B cell (primary cell): ENCODE results near the gene PEAK1. TPM values are rescaled to one million over a fixed set of nuclear protein-coding genes. Genes with fewer than 3 reads are reported as not detected.

Experiments
- ATAC-seq: fragments of 200-7000 bp; cut with Tn5 transposase; one replicate; pipeline ENCODE4 v1.10.0; 2021; ENCODE audit warnings: low read depth, mild to moderate bottlenecking, moderate number of reproducible peaks, moderate library complexity
- CTCF ChIA-PET: fragments of 350-600 bp; sonication (Branson Sonifier 250); formaldehyde crosslinking; loops from one replicate; lab custom pipeline; 2021; ENCODE audit warnings: antibody characterized with exemption, inconsistent platforms; lab: Charles Lee
- POLR2A ChIA-PET: fragments of 350-600 bp; sonication (Branson Sonifier 250); formaldehyde crosslinking; loops from one replicate; lab custom pipeline; 2021; ENCODE audit warnings: antibody characterized with exemption; lab: Charles Lee
- DNase-seq: peaks from one replicate; pipeline ENCODE4 v3.0.0; 2013
- H2AFZ ChIP-seq: 2 replicates; pipeline ENCODE4 v1.6.1; 2012; ENCODE audit warnings: mild to moderate bottlenecking, low read depth, low read length; ENCODE audit not compliant: insufficient read depth, poor library complexity, severe bottlenecking
- H3K27ac ChIP-seq, 2 donors: 1 replicate in 1 of 2; 2 replicates in 1 of 2; pipeline ENCODE4 v1.5.1; 2012 to 2013; ENCODE audit warnings: low read length in 2 of 2, mild to moderate bottlenecking in 2 of 2, moderate library complexity in 1 of 2
- H3K27me3 ChIP-seq, 4 experiments: fragments of 200-600 bp in 1 of 4; sonication (generic) in 1 of 4; replicated peaks in 1 of 4; 1 replicate in 2 of 4; 2 replicates in 2 of 4; pipeline versions ENCODE4 v1.6.1 to v1.7.0; 2013 to 2016; ENCODE audit warnings: low read length in 3 of 4, mild to moderate bottlenecking in 2 of 4, mixed read lengths in 1 of 4, moderate library complexity in 1 of 4; ENCODE audit not compliant: insufficient read depth in 4 of 4, control insufficient read depth in 3 of 4; ENCODE audit errors: control extremely low read depth in 1 of 4
- H3K36me3 ChIP-seq, 2 experiments: replicated peaks in 1 of 2; 1 replicate in 1 of 2; 2 replicates in 1 of 2; pipeline versions ENCODE4 v1.6.1 to v1.7.1; 2013; ENCODE audit warnings: low read length in 1 of 2; ENCODE audit not compliant: insufficient read depth in 2 of 2, control insufficient read depth in 1 of 2; ENCODE audit errors: control extremely low read depth in 1 of 2, extremely low read depth in 1 of 2
- H3K4me1 ChIP-seq, 2 donors: fragments of 200-600 bp in 1 of 2; sonication (generic) in 1 of 2; 1 replicate in 1 of 2; 2 replicates in 1 of 2; pipeline versions ENCODE4 v1.5.1 to v1.6.1; 2013 to 2017; ENCODE audit warnings: low read length in 2 of 2; ENCODE audit not compliant: control insufficient read depth in 2 of 2, insufficient read depth in 2 of 2
- H3K4me2 ChIP-seq: replicated peaks from 2 replicates; pipeline ENCODE3; 2012; ENCODE audit warnings: mild to moderate bottlenecking, low read depth, low read length; ENCODE audit not compliant: poor library complexity, severe bottlenecking
- H3K4me3 ChIP-seq, 5 experiments: fragments of 200-600 bp in 1 of 5; sonication (generic) in 1 of 5; 1 replicate in 3 of 5; 2 replicates in 2 of 5; pipeline versions ENCODE4 v1.5.1 to v1.7.0; 2011 to 2016; ENCODE audit warnings: low read length in 4 of 5, mild to moderate bottlenecking in 4 of 5, low read depth in 2 of 5, control low read depth in 1 of 5, moderate library complexity in 1 of 5; ENCODE audit not compliant: insufficient read depth in 1 of 5; ENCODE audit errors: control extremely low read depth in 1 of 5, extremely low read depth in 1 of 5
- H3K79me2 ChIP-seq: fragments of 200-600 bp; sonication (generic); one replicate; pipeline ENCODE4 v1.6.0; 2016; ENCODE audit warnings: low read length; ENCODE audit not compliant: control insufficient read depth, insufficient read depth
- H3K9ac ChIP-seq: fragments of 200-600 bp; sonication (generic); 2 replicates; pipeline ENCODE4 v1.6.1; 2017; ENCODE audit warnings: mild to moderate bottlenecking, low read length, moderate library complexity
- H3K9me3 ChIP-seq, 3 donors: one replicate each; pipeline versions ENCODE4 v1.6.1 to v1.7.1; 2013; ENCODE audit warnings: low read length in 2 of 3; ENCODE audit not compliant: control insufficient read depth in 2 of 3, insufficient read depth in 1 of 3; ENCODE audit errors: control extremely low read depth in 1 of 3
- H4K20me1 ChIP-seq: 2 replicates; pipeline ENCODE4 v1.6.0; 2012; ENCODE audit warnings: mild to moderate bottlenecking, low read length; ENCODE audit not compliant: insufficient read depth, control insufficient read depth, poor library complexity, severe bottlenecking
- H3K27ac Mint-ChIP-seq: one replicate; pipeline ENCODE4 v1.8.0; 2021; ENCODE audit warnings: mixed read lengths
- H3K27me3 Mint-ChIP-seq: one replicate; pipeline ENCODE4 v1.8.0; 2021; ENCODE audit warnings: mixed read lengths
- H3K4me1 Mint-ChIP-seq: one replicate; pipeline ENCODE4 v1.8.0; 2021; ENCODE audit warnings: mixed read lengths
- H3K4me3 Mint-ChIP-seq: one replicate; pipeline ENCODE4 v1.8.0; 2021; ENCODE audit warnings: mixed read lengths
- H3K9me3 Mint-ChIP-seq: one replicate; pipeline ENCODE4 v1.8.0; 2022; ENCODE audit warnings: mixed read lengths; ENCODE audit not compliant: insufficient read depth
- CTCF ChIP-seq: fragments of 200-600 bp; IDR thresholded peaks from one replicate; pipeline ENCODE4 v1.8.0; 2022; ENCODE audit warnings: antibody characterized with exemption, mild to moderate bottlenecking
- EZH2 ChIP-seq: IDR thresholded peaks from 2 replicates; pipeline ENCODE4 v1.6.1; 2012; ENCODE audit warnings: borderline replicate concordance, low read depth, mild to moderate bottlenecking, moderate library complexity, low read length; ENCODE audit not compliant: insufficient read depth, poor library complexity, severe bottlenecking
- WGBS: methylation state at CpG from one replicate; pipeline ENCODE4 v1.1.5; 2013; ENCODE audit warnings: missing lambda C conversion rate; ENCODE audit not compliant: insufficient coverage; 5-methylcytosine and 5-hydroxymethylcytosine counted together
- intact Hi-C: fragments of 100-400 bp; cut with micrococcal nuclease; formaldehyde crosslinking; loops from one replicate; pipeline ENCODE4 v1.10.0; 2022
- polyA plus RNA-seq: library from polyadenylated mRNA; depleted of rRNA; stranded (reverse); fragments of >200 nt; gene quantifications from 2 replicates; pipeline ENCODE4 v1.2.3, GENCODE V29; 2012
- total RNA-seq, 2 donors: library from RNA; stranded (reverse); fragments of 120-200 nt in 1 of 2; gene quantifications; 1 replicate in 1 of 2; 2 replicates in 1 of 2; pipeline versions ENCODE4 v1.2.3 to v1.2.4, GENCODE V29; 2013 to 2022

PEAK1 gene
- total and polyA plus RNA-seq, 2 donors (not counting 1 experiment from before 2014, with no cell fraction given), result 13.4 to 38.0 TPM

DNA sequence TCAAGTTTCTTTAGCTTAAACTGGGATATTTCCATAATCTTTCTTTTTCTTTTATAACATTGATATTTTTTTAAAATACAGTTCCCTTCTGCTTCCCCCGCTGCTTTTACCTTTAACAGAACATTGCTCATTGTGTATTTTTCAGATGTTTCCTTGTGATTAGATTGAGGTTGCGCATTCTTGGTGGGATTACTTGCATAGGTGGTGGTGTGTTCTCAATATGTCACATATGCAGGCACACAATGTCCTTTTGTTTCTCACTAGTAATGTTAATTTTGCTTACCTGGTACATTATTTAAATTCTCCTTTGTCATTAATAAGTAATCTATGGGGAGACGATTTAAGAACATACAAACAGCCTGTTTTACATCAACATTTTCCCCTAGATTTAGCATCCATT, 49.0 kb upstream of the PEAK1 start:
- Histone ChIP-seq H3K79me2 (no peaks in the 10 kb centered on the region), H3K27me3 (no peaks in the 10 kb centered on the region), H4K20me1 (no peaks in the 10 kb centered on the region), H3K9me3 (no peaks in the 10 kb centered on the region), H3K27ac (no peak overlapping the region), H2AFZ (no peak overlapping the region), H3K36me3 (peaks cover 0 to 55% of the 10 kb centered on the region in 2 experiments), H3K4me1 (no peaks in the 10 kb centered on the region), H3K4me3 (no peak overlapping the region), H3K4me2 (no peak overlapping the region), H3K9ac (no peak overlapping the region)
- ChIA-PET CTCF (interaction anchor here (0.6 kb wide), 1 partner anchor 1031 kb away, joined by 4 read pairs; no protein-coding TSS in a partner anchor), POLR2A (no interaction called here)
- DNase-seq (no peak), ATAC-seq (no peak)
- Mint-ChIP-seq H3K4me3 (no peak overlapping the region), H3K27me3 (no peaks in the 10 kb centered on the region), H3K9me3 (no peaks in the 10 kb centered on the region), H3K27ac (no peak overlapping the region), H3K4me1 (no peaks in the 10 kb centered on the region)
- intact Hi-C loops, result no loop called here
- no CpG with 5 or more reads among the region's 3 CpGs for WGBS
- no peak for TF ChIP-seq EZH2

GRCh38 chr15:77466521-77466920, 46.6 kb upstream of the PEAK1 start:
- no peaks in the 10 kb centered on the region for H3K9me3 Mint-ChIP-seq
- no peak for DNase-seq
- Histone ChIP-seq H3K27me3 (no peaks in the 10 kb centered on the region), H3K4me1 (no peaks in the 10 kb centered on the region), H3K79me2 (no peaks in the 10 kb centered on the region), H4K20me1 (no peaks in the 10 kb centered on the region), H3K4me3 (no peak overlapping the region), H3K27ac (no peak overlapping the region), H3K9me3 (no peaks in the 10 kb centered on the region), H2AFZ (no peak overlapping the region), H3K36me3 (peaks cover 0 to 54% of the 10 kb centered on the region in 2 experiments), H3K4me2 (no peak overlapping the region), H3K9ac (no peak overlapping the region)
- ChIA-PET POLR2A (no interaction called here), CTCF (interaction anchor here (0.6 to 1.1 kb wide), 2 partner anchors 12 to 31 kb away, joined by 3 to 4 read pairs; no protein-coding TSS in a partner anchor)
- TF ChIP-seq EZH2 (no peak), CTCF (no peak)
- no peaks in the 10 kb centered on the region for H3K4me1 Mint-ChIP-seq
- no peak for ATAC-seq
- no peak overlapping the region for H3K27ac Mint-ChIP-seq
- 80% methylated on average over 1 of the region's 1 CpG for WGBS
- H3K27me3 Mint-ChIP-seq, result no peaks in the 10 kb centered on the region
- intact Hi-C loops, result no loop called here
- H3K4me3 Mint-ChIP-seq, result no peak overlapping the region
